ENCODE results near the gene CNKSR2. TPM values are rescaled to one million over a fixed set of nuclear protein-coding genes. Genes with fewer than 3 reads are reported as not detected.

Gene CNKSR2
- total RNA-seq, 1 donor from 2014 or later: 11.3 TPM

- Mint-ChIP-seq H3K27ac (no peak overlapping the region), H3K27me3 (ENCODE audit: low read depth) (no peaks in the 10 kb centered on the region), H3K4me1 (ENCODE audit: low read depth) (no peaks in the 10 kb centered on the region), H3K9me3 (no peaks in the 10 kb centered on the region), H3K36me3 (ENCODE audit: low read depth) (no peaks in the 10 kb centered on the region), H3K4me3 (ENCODE audit: low read depth) (no peak overlapping the region)
- no peak for DNase-seq (ENCODE audit: low spot score)
- intact Hi-C loops (cut with micrococcal nuclease): no loop called here
Measured at GRCh38 chrX:21559417-21559816, 185.2 kb downstream of the CNKSR2 start.

GRCh38 chrX:21565025-21565424, 190.8 kb downstream of the CNKSR2 start:
- H3K4me1 Mint-ChIP-seq (ENCODE audit: low read depth): no peaks in the 10 kb centered on the region
- intact Hi-C loops (cut with micrococcal nuclease): no loop called here
- no peak overlapping the region for H3K4me3 Mint-ChIP-seq (ENCODE audit: low read depth)
- H3K27ac Mint-ChIP-seq: no peak overlapping the region
- no peaks in the 10 kb centered on the region for H3K9me3 Mint-ChIP-seq
- DNase-seq (ENCODE audit: low spot score): no peak
- H3K27me3 Mint-ChIP-seq (ENCODE audit: low read depth): no peaks in the 10 kb centered on the region
- H3K36me3 Mint-ChIP-seq (ENCODE audit: low read depth): no peaks in the 10 kb centered on the region

GRCh38 chrX:21574793-21575192, 200.6 kb downstream of the CNKSR2 start:
- Mint-ChIP-seq H3K27me3 (ENCODE audit: low read depth) (no peaks in the 10 kb centered on the region), H3K4me3 (ENCODE audit: low read depth) (no peak overlapping the region)
- intact Hi-C loops (cut with micrococcal nuclease): no loop called here

GRCh38 chrX:21581479-21581878, 207.3 kb downstream of the CNKSR2 start:
- Mint-ChIP-seq H3K4me3 (ENCODE audit: low read depth) (no peak overlapping the region), H3K36me3 (ENCODE audit: low read depth) (peaks cover 7% of the 10 kb centered on the region), H3K9me3 (peaks cover 14% of the 10 kb centered on the region), H3K4me1 (ENCODE audit: low read depth) (no peaks in the 10 kb centered on the region), H3K27me3 (ENCODE audit: low read depth) (no peaks in the 10 kb centered on the region), H3K27ac (no peak overlapping the region)
- intact Hi-C loops (cut with micrococcal nuclease): no loop called here
- no peak for DNase-seq (ENCODE audit: low spot score)

More at GRCh38 chrX:21574793-21575192, 200.6 kb downstream of the CNKSR2 start:
- Mint-ChIP-seq H3K27ac (no peak overlapping the region), H3K4me1 (ENCODE audit: low read depth) (no peaks in the 10 kb centered on the region), H3K36me3 (ENCODE audit: low read depth) (peaks cover 11% of the 10 kb centered on the region), H3K9me3 (no peaks in the 10 kb centered on the region)
- no peak for DNase-seq (ENCODE audit: low spot score)

GRCh38 chrX:21586001-21586400, 211.8 kb downstream of the CNKSR2 start:
- intact Hi-C loops (cut with micrococcal nuclease): no loop called here
- H3K4me3 Mint-ChIP-seq (ENCODE audit: low read depth): no peak overlapping the region
- no peaks in the 10 kb centered on the region for H3K27me3 Mint-ChIP-seq (ENCODE audit: low read depth)
- H3K27ac Mint-ChIP-seq: no peak overlapping the region
- H3K9me3 Mint-ChIP-seq: peaks cover 20% of the 10 kb centered on the region
- H3K4me1 Mint-ChIP-seq (ENCODE audit: low read depth): peaks cover 6% of the 10 kb centered on the region
- H3K36me3 Mint-ChIP-seq (ENCODE audit: low read depth): peaks cover 13% of the 10 kb centered on the region
- DNase-seq (ENCODE audit: low spot score): no peak

GRCh38 chrX:21590012-21590776, 216.0 kb downstream of the CNKSR2 start:
- Mint-ChIP-seq H3K27ac (no peak overlapping the region), H3K4me1 (ENCODE audit: low read depth) (peaks cover 6% of the 10 kb centered on the region), H3K36me3 (ENCODE audit: low read depth) (peaks cover 12% of the 10 kb centered on the region), H3K9me3 (peaks cover 15% of the 10 kb centered on the region), H3K4me3 (ENCODE audit: low read depth) (no peak overlapping the region), H3K27me3 (ENCODE audit: low read depth) (no peaks in the 10 kb centered on the region)
- intact Hi-C loops (cut with micrococcal nuclease): no loop called here
- no peak for DNase-seq (ENCODE audit: low spot score)

- Mint-ChIP-seq H3K27me3 (ENCODE audit: low read depth) (no peaks in the 10 kb centered on the region), H3K27ac (no peak overlapping the region), H3K36me3 (ENCODE audit: low read depth) (peaks cover 6% of the 10 kb centered on the region), H3K4me1 (ENCODE audit: low read depth) (no peaks in the 10 kb centered on the region), H3K9me3 (no peaks in the 10 kb centered on the region), H3K4me3 (ENCODE audit: low read depth) (no peak overlapping the region)
- intact Hi-C loops (cut with micrococcal nuclease): no loop called here
- no peak for DNase-seq (ENCODE audit: low spot score)
Measured at GRCh38 chrX:21606002-21606401, 231.8 kb downstream of the CNKSR2 start.

- no peaks in the 10 kb centered on the region for H3K27me3 Mint-ChIP-seq (ENCODE audit: low read depth)
- intact Hi-C loops (cut with micrococcal nuclease): no loop called here
- DNase-seq (ENCODE audit: low spot score): no peak
- H3K36me3 Mint-ChIP-seq (ENCODE audit: low read depth): peaks cover 9% of the 10 kb centered on the region
- no peak overlapping the region for H3K4me3 Mint-ChIP-seq (ENCODE audit: low read depth)
- no peaks in the 10 kb centered on the region for H3K9me3 Mint-ChIP-seq
- H3K4me1 Mint-ChIP-seq (ENCODE audit: low read depth): no peaks in the 10 kb centered on the region
- H3K27ac Mint-ChIP-seq: no peak overlapping the region
Measured at GRCh38 chrX:21610168-21610567, 235.9 kb downstream of the CNKSR2 start.

- Mint-ChIP-seq H3K27me3 (ENCODE audit: low read depth) (no peaks in the 10 kb centered on the region), H3K4me1 (ENCODE audit: low read depth) (no peaks in the 10 kb centered on the region), H3K9me3 (no peaks in the 10 kb centered on the region), H3K36me3 (ENCODE audit: low read depth) (peaks cover 9% of the 10 kb centered on the region), H3K4me3 (ENCODE audit: low read depth) (no peak overlapping the region), H3K27ac (no peak overlapping the region)
- intact Hi-C loops (cut with micrococcal nuclease): no loop called here
- DNase-seq (ENCODE audit: low spot score): no peak
Measured at GRCh38 chrX:21612154-21612553, 237.9 kb downstream of the CNKSR2 start.

- Mint-ChIP-seq H3K9me3 (no peaks in the 10 kb centered on the region), H3K4me1 (ENCODE audit: low read depth) (no peaks in the 10 kb centered on the region), H3K27me3 (ENCODE audit: low read depth) (no peaks in the 10 kb centered on the region), H3K4me3 (ENCODE audit: low read depth) (no peak overlapping the region), H3K36me3 (ENCODE audit: low read depth) (peaks cover 4% of the 10 kb centered on the region), H3K27ac (no peak overlapping the region)
- no peak for DNase-seq (ENCODE audit: low spot score)
- intact Hi-C loops (cut with micrococcal nuclease): no loop called here
Measured at GRCh38 chrX:21616386-21616785, 242.2 kb downstream of the CNKSR2 start.

GRCh38 chrX:21620234-21620633, 246.0 kb downstream of the CNKSR2 start:
- Mint-ChIP-seq H3K27me3 (ENCODE audit: low read depth) (no peaks in the 10 kb centered on the region), H3K4me3 (ENCODE audit: low read depth) (no peak overlapping the region), H3K36me3 (ENCODE audit: low read depth) (no peaks in the 10 kb centered on the region), H3K9me3 (no peaks in the 10 kb centered on the region), H3K27ac (no peak overlapping the region), H3K4me1 (ENCODE audit: low read depth) (no peaks in the 10 kb centered on the region)
- intact Hi-C loops (cut with micrococcal nuclease): no loop called here
- no peak for DNase-seq (ENCODE audit: low spot score)

- Mint-ChIP-seq H3K36me3 (ENCODE audit: low read depth) (peaks cover 5% of the 10 kb centered on the region), H3K4me3 (ENCODE audit: low read depth) (no peak overlapping the region), H3K9me3 (peaks cover 7% of the 10 kb centered on the region), H3K27ac (no peak overlapping the region), H3K27me3 (ENCODE audit: low read depth) (no peaks in the 10 kb centered on the region), H3K4me1 (ENCODE audit: low read depth) (no peaks in the 10 kb centered on the region)
- no peak for DNase-seq (ENCODE audit: low spot score)
- intact Hi-C loops (cut with micrococcal nuclease): no loop called here
Measured at GRCh38 chrX:21623778-21624501, 249.7 kb downstream of the CNKSR2 start.

GRCh38 chrX:21632027-21632426, 257.8 kb downstream of the CNKSR2 start:
- H3K9me3 Mint-ChIP-seq: no peaks in the 10 kb centered on the region
- intact Hi-C loops (cut with micrococcal nuclease): no loop called here
- no peak overlapping the region for H3K4me3 Mint-ChIP-seq (ENCODE audit: low read depth)
- no peaks in the 10 kb centered on the region for H3K27me3 Mint-ChIP-seq (ENCODE audit: low read depth)
- H3K4me1 Mint-ChIP-seq (ENCODE audit: low read depth): no peaks in the 10 kb centered on the region
- H3K36me3 Mint-ChIP-seq (ENCODE audit: low read depth): peaks cover 7% of the 10 kb centered on the region
- H3K27ac Mint-ChIP-seq: no peak overlapping the region
- DNase-seq (ENCODE audit: low spot score): no peak
